GM18868 (cell line): ENCODE results near the gene RHBDF2.

Source experiments
- ATAC-seq: cut with Tn5 transposase; IDR thresholded peaks from one replicate; pipeline ENCODE4 v1.9.1; 2021; ENCODE audit warnings: mild to moderate bottlenecking, moderate library complexity; ENCODE audit not compliant: unreplicated experiment

The RHBDF2 gene

GRCh38 chr17:76441686-76442340 lies 59.4 kb downstream of the RHBDF2 start:
- no peak for ATAC-seq

GRCh38 chr17:76440751-76441362 lies 60.4 kb downstream of the RHBDF2 start:
- ATAC-seq: no peak

GRCh38 chr17:76439314-76439928 lies 61.8 kb downstream of the RHBDF2 start:
- ATAC-seq: no peak

GRCh38 chr17:76438906-76439305 lies 62.3 kb downstream of the RHBDF2 start:
- ATAC-seq: no peak

GRCh38 chr17:76437467-76438402 lies 63.5 kb downstream of the RHBDF2 start:
- no peak for ATAC-seq

- ATAC-seq: no peak
Observed at GRCh38 chr17:76435751-76436150, 65.5 kb downstream of the RHBDF2 start.

- no peak for ATAC-seq
Observed at GRCh38 chr17:76434870-76435269, 66.4 kb downstream of the RHBDF2 start.

- no peak for ATAC-seq
Observed at GRCh38 chr17:76433693-76434092, 67.5 kb downstream of the RHBDF2 start.

GRCh38 chr17:76432712-76433336 lies 68.4 kb downstream of the RHBDF2 start:
- no peak for ATAC-seq

GRCh38 chr17:76432004-76432403 lies 69.2 kb downstream of the RHBDF2 start:
- ATAC-seq: no peak

- ATAC-seq: no peak
Observed at GRCh38 chr17:76431509-76431908, 69.7 kb downstream of the RHBDF2 start.

GRCh38 chr17:76428511-76428910 lies 72.7 kb downstream of the RHBDF2 start:
- no peak for ATAC-seq

GRCh38 chr17:76427501-76428231 lies 73.6 kb downstream of the RHBDF2 start:
- ATAC-seq: no peak

- no peak for ATAC-seq
Observed at GRCh38 chr17:76426853-76427252, 74.4 kb downstream of the RHBDF2 start.

GRCh38 chr17:76422860-76423259 lies 78.4 kb downstream of the RHBDF2 start:
- no peak for ATAC-seq

- ATAC-seq: no peak
Observed at GRCh38 chr17:76422406-76422805, 78.8 kb downstream of the RHBDF2 start.

- ATAC-seq: no peak
Observed at GRCh38 chr17:76421044-76421407, 80.2 kb downstream of the RHBDF2 start.
